ENCODE measurements around the gene KIF1B.
A peak's percentile ranks its signal among the peaks of the same experiment; 100 is the strongest.

KIF1B gene

GRCh38 chr1:10209905-10210810 is at the start of gene KIF1B:
Gene KIF1B, plus strand, starts transcription at chr1:10210570. Its CDS starts 21,759 bp downstream, at chr1:10232329.
- peak; percentile 95 for DNase-seq

GRCh38 chr1:10160907-10161490 is 49.4 kb upstream of the KIF1B start:
- no peak for DNase-seq

- DNase-seq: no peak
Measured at GRCh38 chr1:10161541-10162290, 48.7 kb upstream of the KIF1B start.

GRCh38 chr1:10168912-10169514 is 41.4 kb upstream of the KIF1B start:
- no peak for DNase-seq

- peak; percentile 27 for DNase-seq
Measured at GRCh38 chr1:10170239-10170574, 40.2 kb upstream of the KIF1B start.

- no peak for DNase-seq
Measured at GRCh38 chr1:10171105-10171767, 39.1 kb upstream of the KIF1B start.

- DNase-seq: no peak
Measured at GRCh38 chr1:10171995-10172669, 38.2 kb upstream of the KIF1B start.

- DNase-seq: no peak
Measured at GRCh38 chr1:10173582-10173981, 36.8 kb upstream of the KIF1B start.

- DNase-seq: no peak
Measured at GRCh38 chr1:10177876-10178275, 32.5 kb upstream of the KIF1B start.

GRCh38 chr1:10178597-10179405 is 31.6 kb upstream of the KIF1B start:
- DNase-seq: no peak

- DNase-seq: no peak
Measured at GRCh38 chr1:10179406-10180091, 30.8 kb upstream of the KIF1B start.

GRCh38 chr1:10181154-10181553 is 29.2 kb upstream of the KIF1B start:
- DNase-seq: no peak

GRCh38 chr1:10185759-10186158 is 24.6 kb upstream of the KIF1B start:
- DNase-seq: no peak

GRCh38 chr1:10186331-10187025 is 23.9 kb upstream of the KIF1B start:
- DNase-seq: no peak

- no peak for DNase-seq
Measured at GRCh38 chr1:10187026-10187334, 23.4 kb upstream of the KIF1B start.

GRCh38 chr1:10188133-10188650 is 22.2 kb upstream of the KIF1B start:
- DNase-seq: no peak

- no peak for DNase-seq
Measured at GRCh38 chr1:10189659-10190058, 20.7 kb upstream of the KIF1B start.

GRCh38 chr1:10192263-10192662 is 18.1 kb upstream of the KIF1B start:
- DNase-seq: no peak

- no peak for DNase-seq
Measured at GRCh38 chr1:10193288-10193687, 17.1 kb upstream of the KIF1B start.

- DNase-seq: no peak
Measured at GRCh38 chr1:10195570-10195969, 14.8 kb upstream of the KIF1B start.
